ENCODE measurements around the gene PRKAG2.

GRCh38 chr7:151838861-151839381 is 38.0 kb downstream of the PRKAG2 start:
- TF ChIP-seq POLR2A (IDR thresholded peaks at IDR 0.05; ENCODE audit: low read depth, low read length), result no peak
- no peak for TF ChIP-seq POLR2AphosphoS5 (IDR thresholded peaks at IDR 0.05; ENCODE audit: low read depth, low read length)

Data from GM12891 (cell line).